Memory B cell (primary cell): ENCODE results near the gene PRAMEF8.
A peak's percentile ranks its signal among the peaks of the same experiment; 100 is the strongest.
"Not testable (repeated sequence)": the region's sequence is repeated elsewhere in the genome, so short reads cannot be mapped to it uniquely, and the experiment has no call there.

ENCODE experiments used
- ATAC-seq: fragments of 150-1000 bp; cut with Tn5 transposase; 2 replicates; pipeline ENCODE4 v1.10.0; 2021; ENCODE audit warnings: low read depth, mild to moderate bottlenecking, moderate library complexity
- DNase-seq, 2 donors: peaks; one replicate each; pipeline ENCODE4 v3.0.0; 2022; ENCODE audit warnings: low spot score in 2 of 2
- H3K27ac Mint-ChIP-seq: one replicate; pipeline ENCODE4 v1.8.0; 2022; ENCODE audit warnings: mild to moderate bottlenecking, moderate library complexity, mixed read lengths
- H3K27me3 Mint-ChIP-seq: one replicate; pipeline ENCODE4 v1.8.0; 2022; ENCODE audit warnings: mixed read lengths
- H3K36me3 Mint-ChIP-seq: one replicate; pipeline ENCODE4 v1.8.0; 2022; ENCODE audit warnings: mild to moderate bottlenecking, mixed read lengths
- H3K4me1 Mint-ChIP-seq: one replicate; pipeline ENCODE4 v1.8.0; 2022; ENCODE audit warnings: mixed read lengths
- H3K4me3 Mint-ChIP-seq: one replicate; pipeline ENCODE4 v1.8.0; 2022; ENCODE audit warnings: mild to moderate bottlenecking, moderate library complexity, mixed read lengths
- H3K9me3 Mint-ChIP-seq: one replicate; pipeline ENCODE4 v1.8.0; 2022; ENCODE audit warnings: mixed read lengths

Gene PRAMEF8

DNA sequence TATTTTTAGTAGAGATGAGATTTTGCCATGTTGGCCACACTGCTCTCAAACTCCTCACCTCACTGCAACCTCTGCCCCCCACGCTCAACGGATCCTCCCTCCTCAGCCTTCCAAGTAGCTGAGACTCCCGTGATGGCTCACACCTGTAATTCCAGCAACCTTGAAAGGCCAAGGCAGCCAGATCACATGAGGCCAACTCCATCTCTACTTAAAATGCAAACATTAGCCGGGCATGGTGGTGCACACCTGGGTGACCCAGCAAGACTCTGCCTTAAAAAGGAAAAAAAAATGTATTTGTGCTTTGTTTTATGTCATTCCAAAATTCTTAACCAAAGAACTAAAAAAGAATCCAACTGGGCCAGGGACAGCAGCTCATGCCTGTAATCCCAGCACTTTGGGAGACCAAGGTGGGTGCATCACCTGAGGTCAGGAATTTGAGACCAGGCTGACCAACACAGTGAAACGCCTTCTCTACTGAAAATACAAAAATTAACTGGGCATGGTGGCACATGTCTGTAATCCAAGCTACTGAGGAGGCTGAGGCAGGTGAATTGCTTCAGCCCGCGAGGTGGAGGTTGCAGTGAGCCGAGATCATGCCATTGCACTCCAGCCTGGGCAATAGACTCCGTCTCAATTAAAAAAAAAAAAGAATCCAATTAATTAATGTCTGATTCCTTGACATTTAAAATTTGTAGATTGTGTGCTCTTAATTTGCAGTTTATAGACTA lies 41.2 kb downstream of the PRAMEF8 start:
- not testable (repeated sequence) for H3K36me3 Mint-ChIP-seq, H3K27ac Mint-ChIP-seq, H3K9me3 Mint-ChIP-seq, H3K4me1 Mint-ChIP-seq, H3K27me3 Mint-ChIP-seq, H3K4me3 Mint-ChIP-seq, DNase-seq, ATAC-seq

DNA sequence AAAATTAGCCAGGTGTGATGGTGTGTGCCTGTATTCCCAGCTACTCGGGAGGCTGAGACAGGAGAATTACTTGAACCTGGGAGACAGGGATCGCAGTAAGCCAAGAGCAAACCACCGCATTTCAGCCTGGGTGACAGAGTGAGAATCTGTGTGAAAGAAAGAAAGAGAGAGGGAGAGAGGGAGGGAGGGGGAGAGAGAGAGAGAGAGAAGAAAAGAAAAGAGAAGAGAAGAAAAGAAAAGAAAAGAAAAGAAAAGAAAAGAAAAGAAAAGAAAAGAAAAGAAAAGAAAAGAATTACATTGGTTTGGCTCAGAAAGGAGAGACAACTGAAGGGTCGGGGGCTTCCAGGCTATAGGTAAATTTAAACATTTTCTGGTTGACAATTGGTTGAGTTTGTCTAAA lies 45.3 kb downstream of the PRAMEF8 start:
- not testable (repeated sequence) for ATAC-seq, H3K36me3 Mint-ChIP-seq, DNase-seq, H3K27ac Mint-ChIP-seq, H3K27me3 Mint-ChIP-seq, H3K4me3 Mint-ChIP-seq, H3K4me1 Mint-ChIP-seq, H3K9me3 Mint-ChIP-seq

- H3K27me3 Mint-ChIP-seq, H3K4me3 Mint-ChIP-seq, ATAC-seq, H3K4me1 Mint-ChIP-seq, H3K36me3 Mint-ChIP-seq, H3K9me3 Mint-ChIP-seq, H3K27ac Mint-ChIP-seq: not testable (repeated sequence)
- DNase-seq, result peak in 1 of 2 donors; percentile 9
Measured at GRCh38 chr1:13237572-13237971, 47.4 kb downstream of the PRAMEF8 start.

- DNase-seq, result peak in 1 of 2 donors; percentile 5
- H3K27ac Mint-ChIP-seq, H3K9me3 Mint-ChIP-seq, ATAC-seq, H3K4me1 Mint-ChIP-seq, H3K36me3 Mint-ChIP-seq, H3K4me3 Mint-ChIP-seq, H3K27me3 Mint-ChIP-seq: not testable (repeated sequence)
Measured at GRCh38 chr1:13234057-13234456, 50.9 kb downstream of the PRAMEF8 start.

GRCh38 chr1:13232056-13232455 lies 52.9 kb downstream of the PRAMEF8 start:
- not testable (repeated sequence) for ATAC-seq, H3K36me3 Mint-ChIP-seq, H3K4me3 Mint-ChIP-seq, H3K27ac Mint-ChIP-seq, H3K9me3 Mint-ChIP-seq, H3K27me3 Mint-ChIP-seq, H3K4me1 Mint-ChIP-seq
- peak in 1 of 2 donors; percentile 9 for DNase-seq
